Occipital lobe (tissue), 3 donors: ENCODE data around the gene SYN1. TPM values are rescaled to one million over a fixed set of nuclear protein-coding genes. Genes with fewer than 3 reads are reported as not detected.

Experiments
- DNase-seq: peaks from one replicate; lab custom pipeline; 2025; lab: John Stamatoyannopoulos, UW
- small RNA-seq: library from RNA; depleted of rRNA; stranded (forward); fragments of <200 nt; gene quantifications from one replicate; pipeline ENCODE3, GENCODE V24; 2014
- total RNA-seq: library from RNA; depleted of rRNA; stranded (reverse); fragments of >200 nt; gene quantifications from one replicate; pipeline ENCODE4 v1.2.3, GENCODE V29; 2014

Gene SYN1
- total RNA-seq, 1 donor from 2014 or later, result 17.5 TPM

- no peak for DNase-seq
These were observed 89.6 kb downstream of the SYN1 start for GRCh38 chrX:47530049-47530448.

DNA sequence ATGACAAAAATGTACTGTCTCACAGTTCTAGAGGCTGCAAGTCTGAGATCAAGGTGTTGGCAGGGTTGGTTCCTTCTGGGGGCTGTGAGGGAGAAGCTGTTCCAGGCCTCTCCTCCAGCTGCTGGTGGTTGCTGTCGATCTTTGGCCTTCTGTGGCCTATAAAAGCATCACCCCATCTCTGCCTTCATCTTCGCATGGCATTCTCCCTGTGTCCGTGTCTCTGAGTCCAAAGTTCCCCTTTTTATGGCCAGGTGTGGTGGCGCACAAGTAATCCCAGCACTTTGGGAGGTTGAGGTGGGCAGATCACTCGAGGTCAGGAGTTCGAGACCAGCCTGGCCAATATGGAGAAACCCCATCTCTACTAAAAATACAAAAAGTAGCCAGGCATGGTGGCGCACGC lies 90.1 kb downstream of the SYN1 start:
- no peak for DNase-seq

DNA sequence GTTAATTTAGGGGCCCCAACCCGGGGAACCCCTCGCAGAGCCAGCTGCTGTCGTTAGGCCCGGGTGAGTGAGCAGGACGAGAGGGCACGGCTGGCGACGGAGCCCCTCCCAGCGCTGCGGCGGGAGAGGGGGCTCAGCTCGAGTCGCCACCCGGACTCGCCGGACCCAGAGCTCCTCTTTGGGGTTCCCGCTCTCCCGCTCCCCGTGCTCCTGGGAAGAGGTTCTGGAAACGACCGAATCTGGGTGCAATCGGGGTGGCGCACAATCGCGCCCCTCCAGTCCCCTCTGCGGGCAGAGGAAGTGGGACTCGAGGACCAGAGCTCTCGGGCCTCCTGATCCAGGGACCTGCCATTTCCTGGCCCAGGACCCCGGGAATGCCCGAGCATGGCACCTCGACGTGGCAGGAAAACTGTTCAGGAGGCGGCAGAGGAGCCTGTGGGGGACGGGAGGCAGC lies 95.9 kb downstream of the SYN1 start:
- DNase-seq, result no peak

GRCh38 chrX:47523297-47523696 lies 96.4 kb downstream of the SYN1 start:
- DNase-seq, result peak; percentile 65

Small RNA genes within 50 kb of the gene (small RNA-seq; reads per million reads assigned to genes)
- gene MIR4769, result not detected

Other genes with a start within 250 kb of the SYN1 start
- gene ZNF157, start 249.3 kb downstream of the SYN1 start, total RNA-seq, result 4.7 TPM
- 9.2 TPM for gene ZNF41, start 136.6 kb downstream of the SYN1 start, total RNA-seq
- gene ARAF, start 58.7 kb downstream of the SYN1 start, total RNA-seq, result 7.3 TPM
- gene TIMP1, start 37.4 kb downstream of the SYN1 start, total RNA-seq, result 3.9 TPM
- gene CFP, start 10.1 kb upstream of the SYN1 start, total RNA-seq, result 0.62 TPM
- gene ELK1, start 30.7 kb upstream of the SYN1 start, total RNA-seq, result 14.8 TPM
- 66.1 TPM for gene UXT, start 39.3 kb upstream of the SYN1 start, total RNA-seq
- gene ZNF81, start 217.0 kb upstream of the SYN1 start, total RNA-seq, result 13.7 TPM